ENCODE results near the gene PDK2. TPM values are rescaled to one million over a fixed set of nuclear protein-coding genes. Genes with fewer than 3 reads are reported as not detected.

The PDK2 gene
- total and polyA plus RNA-seq, 10 of the 15 experiments (the other 5 are each of a cell fraction or from before 2014, with no cell fraction given), result 0.98 to 22.6 (median 12.3) TPM

- POLR2A ChIA-PET, result no interaction called here
- Histone ChIP-seq H3K4me1 (ENCODE audit: control insufficient read depth, insufficient read depth, low read length) (peaks cover 9% of the 10 kb centered on the region), H3K27ac (ENCODE audit: control insufficient read depth, insufficient read depth) (no peak overlapping the region), H3K79me2 (ENCODE audit: control insufficient read depth, insufficient read depth, low read length) (no peaks in the 10 kb centered on the region), H4K20me1 (ENCODE audit: control insufficient read depth, insufficient read depth) (no peaks in the 10 kb centered on the region), H3K9me3 (replicated peaks; ENCODE audit: control insufficient read depth, insufficient read depth, low read length) (no peaks in the 10 kb centered on the region; the same call in 2 of the 3 replicates), H3K4me2 (ENCODE audit: control insufficient read depth, insufficient read depth) (no peak overlapping the region), H3K4me3 (no peak overlapping the region), H3K27me3 (replicated peaks in 1 of 2; ENCODE audit: control insufficient read depth in 2 of 2, insufficient read depth in 2 of 2, low read length in 1 of 2) (no peaks in the 10 kb centered on the region), H2AFZ (ENCODE audit: control insufficient read depth, low read depth, low read length) (no peak overlapping the region), H3K36me3 (ENCODE audit: control insufficient read depth in 2 of 2, insufficient read depth in 2 of 2, low read length in 1 of 2) (no peaks in the 10 kb centered on the region), H3K9ac (ENCODE audit: control insufficient read depth, insufficient read depth, low read length) (no peak overlapping the region)
- BruUV-seq (replicated peaks), result no TSS peak
- no peak for FAIRE-seq
- intact Hi-C loops (cut with micrococcal nuclease; ENCODE audit: unreplicated experiment) (no loop called here), in situ Hi-C loops (cut with MboI) (no loop called here)
- no peak for DNase-seq (ENCODE audit: low read depth, low spot score)
- SMC1A ChIA-PET (ENCODE audit: uncharacterized antibody, unreplicated experiment), result interaction anchor here (0.9 kb wide), 2 partner anchors 10 to 42 kb away, joined by 3 read pairs; partner anchors contain the start of gene PDK2
- CTCF ChIA-PET, result interaction anchor here (0.7 to 6.4 kb wide), 3 partner anchors 27 to 40 kb away, joined by 3 to 38 read pairs (median 5); partner anchors contain the start of gene PDK2
- no peak for TF ChIP-seq NR2C2 (IDR thresholded peaks at IDR 0.05; ENCODE audit: borderline replicate concordance, control insufficient read depth, insufficient read length, low read depth)
- no peak for TF ChIP-seq NR2F1 (conservative IDR thresholded peaks at IDR 0.05)
- TF ChIP-seq ELK1 (IDR thresholded peaks at IDR 0.05; ENCODE audit: low read depth, low read length), result no peak
- TF ChIP-seq KDM1A (IDR thresholded peaks at IDR 0.05; ENCODE audit: borderline replicate concordance), result no peak
- no peak for TF ChIP-seq GABPA (IDR thresholded peaks at IDR 0.05; ENCODE audit: low read depth)
- ATAC-seq, result no peak
- 77% methylated on average over 7 of the region's 7 CpGs for WGBS (ENCODE audit: insufficient coverage, insufficient replicate concordance, low lambda C conversion rate, missing lambda C conversion rate)
- RAD21 ChIA-PET (ENCODE audit: unreplicated experiment), result interaction anchor here (0.9 kb wide), 1 partner anchor 34 kb away, joined by 3 read pairs; no protein-coding TSS in a partner anchor
Measured at GRCh38 chr17:50052822-50053653, 42.1 kb upstream of the PDK2 start.
